GM23338 (cell line): ENCODE results near the gene APBA2. TPM values are rescaled to one million over a fixed set of nuclear protein-coding genes. Genes with fewer than 3 reads are reported as not detected.

ENCODE experiments used
- ATAC-seq: fragments of 200-7000 bp; cut with Tn5 transposase; 3 replicates; pipeline ENCODE4 v1.9.1; 2020
- DNase-seq: peaks from one replicate; pipeline ENCODE4 v3.0.0-alpha.2; 2015; ENCODE audit warnings: low spot score
- H2AFZ ChIP-seq: fragments of 200-600 bp; sonication (generic); 2 replicates; pipeline ENCODE4 v1.8.0; 2016; ENCODE audit warnings: antibody characterized with exemption, mild to moderate bottlenecking, moderate library complexity
- H3F3A ChIP-seq: fragments of 200-600 bp; sonication (generic); replicated peaks from 2 replicates; pipeline ENCODE4 v1.8.0; 2017; ENCODE audit warnings: antibody characterized with exemption, mixed run types, low read depth
- H3K27ac ChIP-seq: fragments of 200-600 bp; sonication (generic); 2 replicates; pipeline ENCODE4 v1.6.1; 2016; ENCODE audit warnings: low read depth
- H3K27me3 ChIP-seq: fragments of 200-600 bp; sonication (generic); 2 replicates; pipeline ENCODE4 v1.8.0; 2016; ENCODE audit warnings: mild to moderate bottlenecking, mixed run types, moderate library complexity; ENCODE audit not compliant: insufficient read depth
- H3K36me3 ChIP-seq: fragments of 200-600 bp; sonication (generic); 2 replicates; pipeline ENCODE4 v1.8.0; 2016; ENCODE audit warnings: mild to moderate bottlenecking; ENCODE audit not compliant: insufficient read depth
- H3K4me1 ChIP-seq: fragments of 200-600 bp; sonication (generic); 2 replicates; pipeline ENCODE4 v1.8.0; 2016; ENCODE audit warnings: mild to moderate bottlenecking, moderate library complexity; ENCODE audit not compliant: insufficient read depth
- H3K4me2 ChIP-seq: fragments of 200-600 bp; sonication (generic); 2 replicates; pipeline ENCODE4 v1.7.1; 2017; ENCODE audit warnings: mixed run types
- H3K4me3 ChIP-seq: fragments of 200-600 bp; sonication (generic); 2 replicates; pipeline ENCODE4 v1.6.1; 2016; ENCODE audit warnings: mixed run types
- H3K79me2 ChIP-seq: fragments of 200-600 bp; sonication (generic); replicated peaks from 2 replicates; pipeline ENCODE4 v1.8.0; 2017; ENCODE audit warnings: mild to moderate bottlenecking; ENCODE audit not compliant: insufficient read depth
- H3K9me2 ChIP-seq: fragments of 200-600 bp; sonication (generic); 2 replicates; pipeline ENCODE4 v1.8.0; 2017; ENCODE audit not compliant: insufficient read depth
- H4K20me1 ChIP-seq: fragments of 200-600 bp; sonication (generic); replicated peaks from 2 replicates; pipeline ENCODE4 v1.8.0; 2017; ENCODE audit warnings: mild to moderate bottlenecking; ENCODE audit not compliant: insufficient read depth
- H3K27ac Mint-ChIP-seq: 2 replicates; pipeline ENCODE4 v1.8.0; 2020; ENCODE audit warnings: inconsistent platforms, mild to moderate bottlenecking, moderate library complexity, mixed read lengths
- H3K27me3 Mint-ChIP-seq: 3 replicates; pipeline ENCODE4 v1.8.0; 2022; ENCODE audit warnings: low read depth, mild to moderate bottlenecking, moderate library complexity, mixed read lengths, inconsistent platforms; ENCODE audit not compliant: insufficient read depth, poor library complexity
- H3K36me3 Mint-ChIP-seq: 3 replicates; pipeline ENCODE4 v1.8.0; 2021; ENCODE audit warnings: low read depth, mild to moderate bottlenecking, inconsistent platforms, moderate library complexity, mixed read lengths
- H3K4me1 Mint-ChIP-seq: 3 replicates; pipeline ENCODE4 v1.8.0; 2020; ENCODE audit warnings: mild to moderate bottlenecking, inconsistent platforms, mixed read lengths
- H3K4me3 Mint-ChIP-seq: 3 replicates; pipeline ENCODE4 v1.8.0; 2021; ENCODE audit warnings: moderate library complexity, mild to moderate bottlenecking, inconsistent platforms, mixed read lengths
- H3K9me3 Mint-ChIP-seq: 3 replicates; pipeline ENCODE4 v1.8.0; 2020; ENCODE audit warnings: moderate library complexity, mild to moderate bottlenecking, inconsistent platforms, mixed read lengths
- CREB1 ChIP-seq: fragments of 250-450 bp; sonication (Bioruptor Pico); IDR thresholded peaks from 2 replicates; pipeline ENCODE4 v1.5.0; 2020; ENCODE audit warnings: low read depth, mild to moderate bottlenecking, moderate library complexity
- EZH2 ChIP-seq: fragments of 200-600 bp; sonication (generic); IDR thresholded peaks from one replicate; pipeline ENCODE4 v1.8.0; 2017; ENCODE audit warnings: antibody characterized with exemption, mild to moderate bottlenecking, low read depth; ENCODE audit not compliant: unreplicated experiment
- EZH2phosphoT487 ChIP-seq: fragments of 200-600 bp; sonication (generic); IDR thresholded peaks from one replicate; pipeline ENCODE4 v1.8.1; 2018; ENCODE audit warnings: antibody characterized with exemption; ENCODE audit not compliant: unreplicated experiment
- JUNB ChIP-seq: IDR thresholded peaks from one replicate; pipeline ENCODE4 v1.6.1; 2016; ENCODE audit warnings: antibody characterized with exemption; ENCODE audit not compliant: unreplicated experiment
- ZNF114 ChIP-seq: fragments of 250-450 bp; sonication (Bioruptor Pico); IDR thresholded peaks from 2 replicates; pipeline ENCODE4 v1.5.0; 2020; ENCODE audit warnings: mild to moderate bottlenecking, moderate library complexity
- ZNF331 ChIP-seq: fragments of 250-450 bp; sonication (Bioruptor Pico); IDR thresholded peaks from 2 replicates; pipeline ENCODE4 v1.5.0; 2020; ENCODE audit warnings: low read depth, mild to moderate bottlenecking, moderate library complexity
- polyA plus RNA-seq: library from polyadenylated mRNA; unstranded; fragments of >200 nt; fragmentation: Nextera tagmentation; extraction: Ambion mirVana; gene quantifications from 2 replicates; pipeline ENCODE4 v1.2.1, GENCODE V29; 2016
- total RNA-seq: library from RNA; depleted of rRNA; stranded (reverse); fragments of >200 nt; shearing (Covaris generic); gene quantifications from 2 replicates; pipeline ENCODE4 v1.2.3, GENCODE V29; 2014
- TF ChIP-seq, protein P1 (sequence below): IDR thresholded peaks from 2 replicates; pipeline ENCODE4 v1.6.1; 2016; ENCODE audit warnings: antibody characterized with exemption
- TF ChIP-seq, protein P2 (sequence below): IDR thresholded peaks from one replicate; pipeline ENCODE4 v1.6.1; 2018; ENCODE audit warnings: antibody characterized with exemption; ENCODE audit not compliant: unreplicated experiment

Gene APBA2
- total and polyA plus RNA-seq, 2 experiments from 2014 or later: 5.9 to 24.7 TPM

DNA sequence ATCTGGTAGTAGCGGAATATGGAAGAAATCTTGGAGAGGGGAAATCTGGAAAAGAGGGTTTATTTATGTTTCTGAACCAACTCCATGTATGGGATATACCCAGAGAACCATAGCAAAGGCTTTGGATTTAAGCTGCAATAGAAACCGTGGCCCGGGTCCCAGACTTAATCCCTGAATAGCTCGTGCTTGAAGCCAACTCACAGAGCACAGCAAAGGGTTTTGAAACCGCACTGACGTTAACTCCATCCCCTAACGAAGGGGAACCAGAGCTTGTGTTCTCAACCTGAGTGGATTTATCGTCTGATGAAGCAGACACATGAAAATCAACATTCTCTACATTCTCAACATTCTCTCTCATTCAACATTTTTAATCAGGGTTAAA lies 154.6 kb downstream of the APBA2 start:
- 0 out of 2 replicates have a peak overlapping the region, but pooled peaks have one; percentile 42 for H3K27ac Mint-ChIP-seq

DNA sequence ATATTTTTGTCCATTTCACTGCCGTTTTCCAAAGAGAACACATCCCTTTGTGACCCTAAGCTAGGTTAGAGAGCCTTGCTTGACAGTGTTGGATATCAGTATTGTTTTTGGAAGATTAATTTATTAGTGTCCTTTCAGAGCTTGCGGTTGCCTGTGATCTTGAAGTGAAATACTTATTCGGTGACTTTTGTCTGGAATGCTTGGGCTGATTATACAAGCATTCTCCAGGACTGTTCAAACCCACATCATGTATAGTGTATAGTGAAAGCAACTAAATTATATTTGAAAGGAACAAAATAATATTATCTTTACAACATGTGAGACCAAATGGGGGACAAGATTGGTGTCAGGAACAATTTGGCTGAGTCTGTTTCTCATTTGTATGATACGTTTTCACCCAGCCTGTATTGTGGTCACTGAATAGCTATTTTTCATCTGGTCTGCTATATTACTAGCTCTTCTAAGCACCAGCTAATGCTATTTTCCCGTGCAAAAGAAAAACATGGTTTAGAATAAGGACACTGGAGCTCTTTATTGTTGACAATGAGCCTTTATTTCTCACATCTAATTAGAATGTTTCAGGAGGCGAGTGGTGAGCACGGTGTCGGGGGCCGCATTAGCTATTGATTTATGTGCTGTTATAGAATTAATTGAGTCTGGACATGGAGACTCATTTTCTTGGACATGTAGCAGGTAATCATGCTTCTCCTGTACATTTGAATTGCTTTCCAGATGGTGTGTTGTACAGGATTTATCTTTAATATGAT lies 158.1 kb downstream of the APBA2 start:
- H3K4me2 ChIP-seq: no peak overlapping the region
- Mint-ChIP-seq H3K36me3 (no peaks in the 10 kb centered on the region), H3K27me3 (peaks cover 4% of the 10 kb centered on the region), H3K4me1 (peaks cover 29% of the 10 kb centered on the region), H3K4me3 (no peak overlapping the region), H3K9me3 (no peaks in the 10 kb centered on the region), H3K27ac (no peak overlapping the region)
- H4K20me1 ChIP-seq: no peaks in the 10 kb centered on the region
- no peak for DNase-seq
- H3K4me3 ChIP-seq: no peak overlapping the region
- H3K4me1 ChIP-seq: peaks cover 24% of the 10 kb centered on the region
- H3K27ac ChIP-seq: no peak overlapping the region
- H3K79me2 ChIP-seq: no peaks in the 10 kb centered on the region
- no peaks in the 10 kb centered on the region for H3K27me3 ChIP-seq
- H3K9me2 ChIP-seq: no peaks in the 10 kb centered on the region
- TF ChIP-seq JUNB (no peak), EZH2phosphoT487 (no peak), CREB1 (CRISPR knock-in tag) (no peak), ZNF331 (CRISPR knock-in tag) (no peak), EZH2 (no peak), ZNF114 (CRISPR knock-in tag) (no peak)
- TF ChIP-seq, protein P1, sequence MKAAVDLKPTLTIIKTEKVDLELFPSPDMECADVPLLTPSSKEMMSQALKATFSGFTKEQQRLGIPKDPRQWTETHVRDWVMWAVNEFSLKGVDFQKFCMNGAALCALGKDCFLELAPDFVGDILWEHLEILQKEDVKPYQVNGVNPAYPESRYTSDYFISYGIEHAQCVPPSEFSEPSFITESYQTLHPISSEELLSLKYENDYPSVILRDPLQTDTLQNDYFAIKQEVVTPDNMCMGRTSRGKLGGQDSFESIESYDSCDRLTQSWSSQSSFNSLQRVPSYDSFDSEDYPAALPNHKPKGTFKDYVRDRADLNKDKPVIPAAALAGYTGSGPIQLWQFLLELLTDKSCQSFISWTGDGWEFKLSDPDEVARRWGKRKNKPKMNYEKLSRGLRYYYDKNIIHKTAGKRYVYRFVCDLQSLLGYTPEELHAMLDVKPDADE: no peak
- TF ChIP-seq, protein P2, sequence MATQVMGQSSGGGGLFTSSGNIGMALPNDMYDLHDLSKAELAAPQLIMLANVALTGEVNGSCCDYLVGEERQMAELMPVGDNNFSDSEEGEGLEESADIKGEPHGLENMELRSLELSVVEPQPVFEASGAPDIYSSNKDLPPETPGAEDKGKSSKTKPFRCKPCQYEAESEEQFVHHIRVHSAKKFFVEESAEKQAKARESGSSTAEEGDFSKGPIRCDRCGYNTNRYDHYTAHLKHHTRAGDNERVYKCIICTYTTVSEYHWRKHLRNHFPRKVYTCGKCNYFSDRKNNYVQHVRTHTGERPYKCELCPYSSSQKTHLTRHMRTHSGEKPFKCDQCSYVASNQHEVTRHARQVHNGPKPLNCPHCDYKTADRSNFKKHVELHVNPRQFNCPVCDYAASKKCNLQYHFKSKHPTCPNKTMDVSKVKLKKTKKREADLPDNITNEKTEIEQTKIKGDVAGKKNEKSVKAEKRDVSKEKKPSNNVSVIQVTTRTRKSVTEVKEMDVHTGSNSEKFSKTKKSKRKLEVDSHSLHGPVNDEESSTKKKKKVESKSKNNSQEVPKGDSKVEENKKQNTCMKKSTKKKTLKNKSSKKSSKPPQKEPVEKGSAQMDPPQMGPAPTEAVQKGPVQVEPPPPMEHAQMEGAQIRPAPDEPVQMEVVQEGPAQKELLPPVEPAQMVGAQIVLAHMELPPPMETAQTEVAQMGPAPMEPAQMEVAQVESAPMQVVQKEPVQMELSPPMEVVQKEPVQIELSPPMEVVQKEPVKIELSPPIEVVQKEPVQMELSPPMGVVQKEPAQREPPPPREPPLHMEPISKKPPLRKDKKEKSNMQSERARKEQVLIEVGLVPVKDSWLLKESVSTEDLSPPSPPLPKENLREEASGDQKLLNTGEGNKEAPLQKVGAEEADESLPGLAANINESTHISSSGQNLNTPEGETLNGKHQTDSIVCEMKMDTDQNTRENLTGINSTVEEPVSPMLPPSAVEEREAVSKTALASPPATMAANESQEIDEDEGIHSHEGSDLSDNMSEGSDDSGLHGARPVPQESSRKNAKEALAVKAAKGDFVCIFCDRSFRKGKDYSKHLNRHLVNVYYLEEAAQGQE: no peak
- H3K36me3 ChIP-seq: no peaks in the 10 kb centered on the region
- no peak for ATAC-seq
- H2AFZ ChIP-seq: no peak overlapping the region
- H3F3A ChIP-seq: no peaks in the 10 kb centered on the region

More for the DNA sequence above, 154.6 kb downstream of the APBA2 start:
- no peak for TF ChIP-seq JUNB
- H2AFZ ChIP-seq: no peak overlapping the region
- DNase-seq (peak; percentile 14), ATAC-seq (peak; percentile 50)
- Mint-ChIP-seq H3K4me3 (no peak overlapping the region), H3K36me3 (no peaks in the 10 kb centered on the region; the same call in 2 of the 3 replicates), H3K9me3 (peaks cover 4% of the 10 kb centered on the region; the same call in 2 of the 3 replicates), H3K27me3 (peaks cover 4% of the 10 kb centered on the region), H3K4me1 (peaks cover 33% of the 10 kb centered on the region)
- no peaks in the 10 kb centered on the region for H4K20me1 ChIP-seq
- H3K4me1 ChIP-seq: peaks cover 24% of the 10 kb centered on the region
- no peaks in the 10 kb centered on the region for H3K79me2 ChIP-seq
- no peaks in the 10 kb centered on the region for H3K36me3 ChIP-seq
- H3K4me3 ChIP-seq: no peak overlapping the region
- H3F3A ChIP-seq: no peaks in the 10 kb centered on the region
- H3K9me2 ChIP-seq: no peaks in the 10 kb centered on the region
- no peak overlapping the region for H3K4me2 ChIP-seq
- H3K27me3 ChIP-seq: no peaks in the 10 kb centered on the region
- H3K27ac ChIP-seq: no peak overlapping the region
